ENCODE data around the gene RIMBP2. TPM values are rescaled to one million over a fixed set of nuclear protein-coding genes. Genes with fewer than 3 reads are reported as not detected.

Gene RIMBP2
- total RNA-seq, 1 donor from 2014 or later, result not detected

GRCh38 chr12:130424858-130425697 lies 291.0 kb downstream of the RIMBP2 start:
- intact Hi-C loops (cut with micrococcal nuclease), result no loop called here

DNA sequence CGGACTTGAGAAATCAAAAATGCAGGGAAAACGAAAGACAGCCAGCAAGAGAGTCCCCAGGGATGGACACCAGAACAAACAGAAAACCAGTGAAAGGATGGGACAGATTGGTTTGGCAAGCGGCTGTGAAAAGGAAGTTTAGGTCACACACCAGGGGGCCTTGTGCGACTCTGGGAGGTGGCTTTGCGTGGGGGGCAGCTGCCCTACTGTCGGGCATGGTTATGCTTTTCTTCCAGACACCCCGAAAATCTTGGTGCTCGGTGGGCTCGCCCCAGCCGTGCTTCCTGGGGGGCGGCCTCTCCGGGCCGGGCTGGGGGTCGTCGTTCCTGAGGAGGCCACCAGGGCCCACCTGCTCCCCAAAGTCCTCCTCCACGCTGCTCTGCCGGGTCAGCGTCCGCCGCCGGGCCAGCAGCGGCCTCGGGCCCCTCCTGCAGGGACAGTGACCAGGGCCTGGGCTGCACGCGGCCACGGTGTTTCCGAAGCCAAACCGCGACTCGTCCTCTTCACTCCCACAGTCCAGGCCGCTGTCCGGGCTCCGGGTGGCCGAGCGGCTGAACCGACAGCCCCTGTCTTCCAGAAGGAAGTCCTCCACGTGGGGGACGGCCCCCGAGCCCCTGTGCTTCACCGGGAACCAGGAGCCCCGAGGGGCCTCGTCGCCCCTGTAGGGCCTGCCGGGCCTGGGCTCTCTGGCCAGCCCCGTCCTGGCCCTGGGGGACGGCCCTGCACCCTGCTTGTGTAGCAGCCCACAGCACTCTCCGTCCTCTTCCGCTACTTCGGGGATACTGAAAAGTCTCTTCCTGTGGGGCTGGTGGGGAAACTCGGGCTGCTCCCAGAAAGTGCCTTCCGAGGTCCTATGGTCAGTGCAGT lies 291.9 kb downstream of the RIMBP2 start:
- intact Hi-C loops (cut with micrococcal nuclease), result no loop called here

DNA sequence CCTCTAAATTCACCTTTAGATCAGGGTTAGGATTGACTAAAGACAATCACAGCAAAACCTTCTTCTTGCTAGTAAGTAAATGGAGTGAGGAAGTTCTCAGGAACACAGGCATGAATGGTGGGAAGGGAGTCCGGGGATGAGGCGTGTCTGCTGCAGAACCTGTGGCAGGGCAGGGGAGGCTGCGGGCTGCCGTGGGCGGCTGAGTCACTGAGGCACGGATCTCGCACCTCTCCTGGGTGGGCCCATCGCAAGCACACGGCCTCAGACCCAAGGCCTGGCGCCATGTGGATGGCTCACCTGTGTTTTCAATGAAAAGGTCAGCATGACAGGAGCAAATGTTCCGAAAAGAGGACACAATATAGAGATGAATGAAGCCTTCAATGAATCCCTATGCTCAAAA lies 293.0 kb downstream of the RIMBP2 start:
- intact Hi-C loops (cut with micrococcal nuclease), result no loop called here

GRCh38 chr12:130422676-130423075 lies 293.4 kb downstream of the RIMBP2 start:
- intact Hi-C loops (cut with micrococcal nuclease), result no loop called here

- intact Hi-C loops (cut with micrococcal nuclease), result no loop called here
These were observed 294.2 kb downstream of the RIMBP2 start for GRCh38 chr12:130421896-130422295.

DNA sequence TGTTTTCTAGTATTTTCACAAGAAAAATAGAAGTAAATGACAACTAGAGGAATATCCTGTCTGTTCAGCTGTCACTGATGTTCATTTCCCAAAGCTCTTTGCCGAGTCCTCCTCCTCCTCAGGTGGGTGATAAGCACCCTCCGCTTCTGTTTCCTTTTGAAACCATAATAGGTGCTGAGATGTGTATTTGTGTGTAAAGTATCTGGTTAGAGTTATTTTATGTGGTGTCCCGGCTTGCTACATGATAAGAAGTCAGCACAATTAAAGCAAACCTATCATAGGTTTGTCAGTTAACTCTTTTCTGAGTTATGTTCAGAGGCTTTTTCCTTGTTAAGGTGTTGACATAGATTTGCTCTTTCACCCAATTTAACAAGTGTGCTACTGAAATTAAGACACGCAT lies 296.0 kb downstream of the RIMBP2 start:
- intact Hi-C loops (cut with micrococcal nuclease), result no loop called here

DNA sequence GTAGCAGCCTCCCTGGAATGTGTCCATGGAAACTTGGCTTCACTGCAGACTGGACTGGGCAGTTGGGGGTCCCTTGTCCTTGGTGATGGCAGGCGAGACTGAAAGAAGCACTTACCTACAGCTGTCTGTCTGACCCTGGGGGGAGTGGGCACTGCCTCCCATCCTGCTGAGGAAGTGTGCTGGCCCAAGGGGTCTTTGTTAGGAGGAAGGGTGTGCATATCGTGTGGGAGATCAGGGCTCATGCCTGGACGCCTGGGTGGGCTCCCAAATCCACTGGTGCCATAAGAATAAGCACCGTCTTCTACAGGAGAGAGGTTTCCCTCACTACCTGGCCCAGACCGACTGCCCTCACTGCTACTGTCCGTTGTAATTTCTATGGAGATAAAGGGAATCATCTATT lies 297.0 kb downstream of the RIMBP2 start:
- intact Hi-C loops (cut with micrococcal nuclease), result no loop called here

DNA sequence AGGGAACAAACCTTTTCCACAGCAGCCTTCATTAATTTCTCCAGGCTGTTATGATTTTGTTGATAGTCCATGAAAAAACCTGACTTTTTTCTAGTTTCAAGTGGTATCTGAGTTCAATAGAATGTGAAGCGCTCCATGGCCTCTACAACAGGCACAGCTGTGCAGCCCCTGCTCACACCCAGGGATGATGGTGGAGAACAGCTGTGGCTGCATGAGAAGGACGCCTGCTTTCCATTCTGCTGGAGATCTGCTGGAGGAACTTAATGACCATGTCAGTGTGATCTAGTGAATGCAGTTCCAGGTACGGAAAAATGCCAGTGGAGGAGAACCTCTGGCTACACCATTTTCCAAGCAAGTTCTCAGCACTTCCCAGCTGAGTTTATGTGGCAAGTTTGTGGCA lies 297.8 kb downstream of the RIMBP2 start:
- intact Hi-C loops (cut with micrococcal nuclease), result no loop called here

DNA sequence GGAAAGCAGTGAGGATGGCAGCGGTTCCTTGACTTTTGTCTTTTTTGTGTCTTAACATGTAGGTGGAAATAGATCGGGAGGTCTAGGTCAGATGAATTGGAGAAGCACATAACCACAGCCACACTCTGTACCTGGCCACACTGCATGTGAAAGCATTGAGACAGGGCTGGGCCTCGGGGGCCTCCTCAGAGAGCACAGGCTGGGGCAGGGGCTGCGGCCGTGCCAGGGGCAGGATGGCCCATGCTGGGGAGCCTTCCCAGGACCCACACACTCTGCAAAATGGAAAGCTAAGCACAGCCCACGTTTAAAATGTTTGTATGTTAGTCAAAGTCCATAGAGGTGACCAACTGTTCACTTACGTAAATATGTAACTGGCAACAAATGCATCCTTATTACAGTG lies 301.7 kb downstream of the RIMBP2 start:
- intact Hi-C loops (cut with micrococcal nuclease), result no loop called here

DNA sequence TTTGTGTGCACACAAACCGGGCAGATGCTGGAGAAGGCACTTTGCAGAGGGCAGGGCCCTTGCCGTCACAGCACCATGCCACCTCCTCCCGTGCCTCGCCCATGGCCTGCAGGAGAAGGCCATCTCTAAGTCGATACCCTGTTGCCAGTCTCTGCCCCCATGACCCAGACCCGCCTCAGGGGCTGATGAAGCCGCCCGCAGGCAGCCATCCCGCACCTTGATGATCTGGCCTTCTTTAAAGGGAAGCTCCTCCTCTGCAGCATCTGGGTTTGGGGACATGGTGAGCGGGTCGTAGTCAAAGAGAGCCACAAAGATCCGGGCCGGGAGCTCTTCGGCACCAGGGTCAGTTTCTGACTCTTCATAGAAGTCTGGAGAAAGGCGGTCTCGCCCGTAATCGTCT lies 302.2 kb downstream of the RIMBP2 start:
- intact Hi-C loops (cut with micrococcal nuclease), result no loop called here

DNA sequence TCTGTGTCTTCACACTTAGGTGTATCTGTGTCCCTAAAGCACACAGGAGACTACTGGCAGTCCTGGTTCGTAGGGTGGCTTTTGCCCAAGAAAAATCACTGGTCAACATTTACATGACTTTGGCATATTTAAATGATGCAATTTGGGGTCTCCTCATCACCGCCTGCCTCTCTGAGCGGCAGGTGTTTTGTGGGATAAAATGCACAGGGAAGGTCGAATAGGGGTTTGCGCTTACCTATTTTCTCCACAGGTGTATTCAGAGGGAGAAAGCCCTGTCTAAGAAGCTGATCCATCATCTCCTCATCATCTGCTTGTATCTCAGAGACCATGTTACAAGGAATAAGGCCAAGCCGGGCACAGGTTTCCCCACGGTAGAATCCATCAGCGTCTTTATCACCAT lies 303.7 kb downstream of the RIMBP2 start:
- intact Hi-C loops (cut with micrococcal nuclease), result no loop called here

GRCh38 chr12:130405332-130405731 lies 310.8 kb downstream of the RIMBP2 start:
- intact Hi-C loops (cut with micrococcal nuclease), result no loop called here

GRCh38 chr12:130401703-130402102 lies 314.4 kb downstream of the RIMBP2 start:
- intact Hi-C loops (cut with micrococcal nuclease), result no loop called here

GRCh38 chr12:130398100-130398848 lies 317.8 kb downstream of the RIMBP2 start:
- intact Hi-C loops (cut with micrococcal nuclease), result no loop called here

GRCh38 chr12:130396667-130397066 lies 319.4 kb downstream of the RIMBP2 start:
- intact Hi-C loops (cut with micrococcal nuclease), result no loop called here

DNA sequence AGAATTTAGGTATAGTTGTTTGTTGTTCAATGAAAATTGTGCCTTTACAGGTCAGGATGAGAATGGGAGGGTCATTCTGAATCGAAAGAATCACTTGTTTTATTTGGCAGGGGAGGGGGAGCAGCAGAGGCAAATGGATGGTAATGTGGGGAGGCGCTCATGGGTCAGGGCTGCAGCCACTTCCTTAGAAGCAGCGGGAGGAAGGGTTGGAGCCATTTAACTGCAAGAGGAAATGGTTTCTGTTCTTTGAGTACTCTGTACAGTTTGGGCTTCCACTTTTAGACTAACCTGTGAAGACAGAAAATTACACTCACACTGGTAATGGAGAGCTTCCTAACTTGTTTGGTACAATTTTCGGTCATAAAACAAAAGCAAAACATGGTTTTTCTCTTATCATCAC lies 321.2 kb downstream of the RIMBP2 start:
- intact Hi-C loops (cut with micrococcal nuclease), result no loop called here

DNA sequence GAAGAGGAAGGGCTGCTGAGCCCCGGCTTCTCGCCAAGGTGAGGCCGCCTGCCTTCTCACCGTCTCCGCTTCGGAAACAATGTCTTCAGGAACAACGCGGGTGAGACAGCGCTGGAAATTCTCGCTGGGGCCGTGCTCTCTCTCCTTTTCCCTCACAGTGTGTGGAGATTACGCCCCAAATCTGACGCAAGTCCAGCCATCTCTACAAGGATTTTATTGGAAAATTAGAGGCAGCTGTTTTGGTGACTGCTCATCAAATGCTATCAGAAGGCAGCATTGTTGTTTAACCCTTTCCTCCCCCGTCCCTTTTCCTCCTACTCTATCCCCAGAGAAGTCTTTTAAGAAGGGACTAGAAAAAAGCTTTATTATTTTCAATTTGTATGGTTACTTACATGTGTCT lies 324.9 kb downstream of the RIMBP2 start:
- intact Hi-C loops (cut with micrococcal nuclease), result no loop called here

GRCh38 chr12:130385193-130385592 lies 330.9 kb downstream of the RIMBP2 start:
- intact Hi-C loops (cut with micrococcal nuclease), result no loop called here

- intact Hi-C loops (cut with micrococcal nuclease), result no loop called here
These were observed 331.9 kb downstream of the RIMBP2 start for GRCh38 chr12:130384234-130384633.

- intact Hi-C loops (cut with micrococcal nuclease), result no loop called here
These were observed 333.3 kb downstream of the RIMBP2 start for GRCh38 chr12:130382818-130383217.
